Neural cell (in vitro differentiated cells): ENCODE data around the gene SLC26A11. TPM values are rescaled to one million over a fixed set of nuclear protein-coding genes. Genes with fewer than 3 reads are reported as not detected.

Experiments
- H2AFZ ChIP-seq: fragments of 200-600, 300-800 bp; sonication (generic), shearing (Covaris generic); 2 replicates; pipeline ENCODE4 v1.6.0; 2014; ENCODE audit warnings: low read depth, mild to moderate bottlenecking, antibody characterized with exemption, low read length, moderate library complexity
- H3F3A ChIP-seq: fragments of 200-600 bp; shearing (Covaris generic); 2 replicates; pipeline ENCODE4 v1.6.1; 2016; ENCODE audit warnings: mild to moderate bottlenecking, moderate library complexity, mixed read lengths, antibody characterized with exemption, low read length; ENCODE audit not compliant: insufficient read depth, poor library complexity, severe bottlenecking
- H3K27ac ChIP-seq: fragments of 200-600, 300-800 bp; sonication (generic), shearing (Covaris generic); 2 replicates; pipeline ENCODE4 v1.5.1; 2014; ENCODE audit warnings: mild to moderate bottlenecking, low read length, moderate library complexity
- H3K27me3 ChIP-seq: fragments of 300-800, 200-600 bp; sonication (generic), shearing (Covaris generic); 2 replicates; pipeline ENCODE4 v1.6.0; 2014; ENCODE audit warnings: mild to moderate bottlenecking, low read depth, low read length, moderate library complexity; ENCODE audit not compliant: insufficient read depth
- H3K36me3 ChIP-seq: fragments of 300-800, 200-600 bp; sonication (generic), shearing (Covaris generic); 2 replicates; pipeline ENCODE4 v1.5.1; 2014; ENCODE audit warnings: mild to moderate bottlenecking, antibody characterized with exemption, low read length, moderate library complexity; ENCODE audit not compliant: insufficient read depth
- H3K4me2 ChIP-seq: fragments of 300-800, 200-600 bp; sonication (generic), shearing (Covaris generic); 2 replicates; pipeline ENCODE4 v1.6.0; 2014; ENCODE audit warnings: mild to moderate bottlenecking, low read length
- H3K4me3 ChIP-seq: fragments of 300-800, 200-600 bp; sonication (generic), shearing (Covaris generic); 2 replicates; pipeline ENCODE4 v1.5.1; 2014; ENCODE audit warnings: mild to moderate bottlenecking, low read length, moderate library complexity
- H3K79me2 ChIP-seq: fragments of 200-600 bp; shearing (Covaris generic); replicated peaks from 2 replicates; pipeline ENCODE4 v1.6.0; 2014; ENCODE audit warnings: mild to moderate bottlenecking, low read length, moderate library complexity; ENCODE audit not compliant: insufficient read depth
- H3K9ac ChIP-seq: fragments of 300-800, 200-600 bp; sonication (generic), shearing (Covaris generic); 2 replicates; pipeline ENCODE4 v1.6.1; 2016; ENCODE audit warnings: mild to moderate bottlenecking, low read length, mixed read lengths
- H3K9me2 ChIP-seq: fragments of 200-600 bp; shearing (Covaris generic); 2 replicates; pipeline ENCODE4 v1.6.1; 2016; ENCODE audit warnings: mild to moderate bottlenecking, low read length, mixed read lengths; ENCODE audit not compliant: insufficient read depth
- H3K9me3 ChIP-seq: fragments of 200-600, 300-800 bp; sonication (generic), shearing (Covaris generic); 2 replicates; pipeline ENCODE4 v1.6.1; 2016; ENCODE audit warnings: mild to moderate bottlenecking, mixed run types, low read length, moderate library complexity, mixed read lengths
- H4K20me1 ChIP-seq: fragments of 200-600 bp; shearing (Covaris generic); 2 replicates; pipeline ENCODE4 v1.6.1; 2016; ENCODE audit warnings: mild to moderate bottlenecking, mixed run types; ENCODE audit not compliant: insufficient read depth
- EP300 ChIP-seq: fragments of 450-650 bp; conservative IDR thresholded peaks from 2 replicates; pipeline ENCODE4 v1.6.1; 2014; ENCODE audit warnings: antibody characterized with exemption, mild to moderate bottlenecking, moderate library complexity; ENCODE audit not compliant: poor library complexity, severe bottlenecking
- EZH2 ChIP-seq: fragments of 200-600, 300-800 bp; shearing (Covaris generic), sonication (generic); IDR thresholded peaks from 2 replicates; pipeline ENCODE4 v1.6.1; 2014; ENCODE audit warnings: antibody characterized with exemption, low read length, borderline replicate concordance, mild to moderate bottlenecking; ENCODE audit not compliant: insufficient read depth, poor library complexity, severe bottlenecking
- MXI1 ChIP-seq: fragments of 450-650 bp; conservative IDR thresholded peaks from 2 replicates; pipeline ENCODE4 v1.6.1; 2014; ENCODE audit warnings: antibody characterized with exemption, mild to moderate bottlenecking; ENCODE audit not compliant: poor library complexity, severe bottlenecking
- POLR2AphosphoS5 ChIP-seq: IDR thresholded peaks from 2 replicates; pipeline ENCODE4 v1.6.1; 2012
- RAD21 ChIP-seq: fragments of 450-650 bp; conservative IDR thresholded peaks from 2 replicates; pipeline ENCODE4 v1.6.1; 2014; ENCODE audit warnings: antibody characterized with exemption, mild to moderate bottlenecking, moderate library complexity
- SMC3 ChIP-seq: fragments of 450-650 bp; conservative IDR thresholded peaks from 2 replicates; pipeline ENCODE4 v1.6.1; 2014; ENCODE audit warnings: antibody characterized with exemption, mild to moderate bottlenecking, moderate library complexity; ENCODE audit not compliant: poor library complexity
- TAF1 ChIP-seq: IDR thresholded peaks from 2 replicates; pipeline ENCODE4 v1.6.1; 2012; ENCODE audit warnings: low read depth
- polyA plus RNA-seq: library from polyadenylated mRNA; depleted of rRNA; stranded (reverse); fragments of >200 nt; gene quantifications from 2 replicates; pipeline ENCODE4 v1.2.3, GENCODE V29; 2014
- TF ChIP-seq, protein P1 (sequence below): fragments of 450-650 bp; IDR thresholded peaks from 2 replicates; pipeline ENCODE4 v1.5.1; 2014; ENCODE audit warnings: antibody characterized with exemption, mild to moderate bottlenecking, moderate library complexity; ENCODE audit not compliant: poor library complexity, severe bottlenecking
- TF ChIP-seq, protein P2 (sequence below): IDR thresholded peaks from 2 replicates; pipeline ENCODE4 v1.6.1; 2012; ENCODE audit warnings: borderline replicate concordance

SLC26A11 gene
- polyA plus RNA-seq, 1 donor from 2014 or later: 18.6 TPM

DNA sequence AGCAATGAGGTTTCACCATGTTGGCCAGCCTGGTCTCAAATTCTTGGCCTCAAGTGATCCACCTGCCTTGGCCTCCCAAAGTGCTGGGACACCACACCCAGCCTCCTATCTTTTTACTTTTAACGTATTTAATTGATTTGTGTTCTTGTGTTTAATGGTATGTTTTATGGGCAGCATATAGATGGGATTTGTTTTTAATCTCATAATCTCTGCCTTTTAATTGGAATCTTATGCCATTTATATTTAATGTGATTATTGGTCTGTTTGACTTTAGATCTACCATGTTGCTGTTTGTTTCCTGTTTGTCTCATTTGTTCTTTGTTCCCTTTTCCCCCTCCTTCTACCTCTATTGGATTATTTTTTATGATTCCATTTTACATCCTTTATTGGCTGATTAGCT, 12.2 kb downstream of the SLC26A11 start:
- Histone ChIP-seq H3K36me3 (no peaks in the 10 kb centered on the region), H3F3A (no peaks in the 10 kb centered on the region), H3K9ac (no peak overlapping the region), H3K9me3 (no peaks in the 10 kb centered on the region), H3K27ac (no peak overlapping the region), H2AFZ (no peak overlapping the region), H3K79me2 (no peaks in the 10 kb centered on the region), H3K9me2 (no peaks in the 10 kb centered on the region), H4K20me1 (no peaks in the 10 kb centered on the region), H3K4me3 (no peak overlapping the region), H3K27me3 (no peaks in the 10 kb centered on the region), H3K4me2 (no peak overlapping the region)
- TF ChIP-seq, protein P1, sequence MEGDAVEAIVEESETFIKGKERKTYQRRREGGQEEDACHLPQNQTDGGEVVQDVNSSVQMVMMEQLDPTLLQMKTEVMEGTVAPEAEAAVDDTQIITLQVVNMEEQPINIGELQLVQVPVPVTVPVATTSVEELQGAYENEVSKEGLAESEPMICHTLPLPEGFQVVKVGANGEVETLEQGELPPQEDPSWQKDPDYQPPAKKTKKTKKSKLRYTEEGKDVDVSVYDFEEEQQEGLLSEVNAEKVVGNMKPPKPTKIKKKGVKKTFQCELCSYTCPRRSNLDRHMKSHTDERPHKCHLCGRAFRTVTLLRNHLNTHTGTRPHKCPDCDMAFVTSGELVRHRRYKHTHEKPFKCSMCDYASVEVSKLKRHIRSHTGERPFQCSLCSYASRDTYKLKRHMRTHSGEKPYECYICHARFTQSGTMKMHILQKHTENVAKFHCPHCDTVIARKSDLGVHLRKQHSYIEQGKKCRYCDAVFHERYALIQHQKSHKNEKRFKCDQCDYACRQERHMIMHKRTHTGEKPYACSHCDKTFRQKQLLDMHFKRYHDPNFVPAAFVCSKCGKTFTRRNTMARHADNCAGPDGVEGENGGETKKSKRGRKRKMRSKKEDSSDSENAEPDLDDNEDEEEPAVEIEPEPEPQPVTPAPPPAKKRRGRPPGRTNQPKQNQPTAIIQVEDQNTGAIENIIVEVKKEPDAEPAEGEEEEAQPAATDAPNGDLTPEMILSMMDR: no peak
- TF ChIP-seq RAD21: no peak
- no peak for TF ChIP-seq TAF1
- TF ChIP-seq, protein P2, sequence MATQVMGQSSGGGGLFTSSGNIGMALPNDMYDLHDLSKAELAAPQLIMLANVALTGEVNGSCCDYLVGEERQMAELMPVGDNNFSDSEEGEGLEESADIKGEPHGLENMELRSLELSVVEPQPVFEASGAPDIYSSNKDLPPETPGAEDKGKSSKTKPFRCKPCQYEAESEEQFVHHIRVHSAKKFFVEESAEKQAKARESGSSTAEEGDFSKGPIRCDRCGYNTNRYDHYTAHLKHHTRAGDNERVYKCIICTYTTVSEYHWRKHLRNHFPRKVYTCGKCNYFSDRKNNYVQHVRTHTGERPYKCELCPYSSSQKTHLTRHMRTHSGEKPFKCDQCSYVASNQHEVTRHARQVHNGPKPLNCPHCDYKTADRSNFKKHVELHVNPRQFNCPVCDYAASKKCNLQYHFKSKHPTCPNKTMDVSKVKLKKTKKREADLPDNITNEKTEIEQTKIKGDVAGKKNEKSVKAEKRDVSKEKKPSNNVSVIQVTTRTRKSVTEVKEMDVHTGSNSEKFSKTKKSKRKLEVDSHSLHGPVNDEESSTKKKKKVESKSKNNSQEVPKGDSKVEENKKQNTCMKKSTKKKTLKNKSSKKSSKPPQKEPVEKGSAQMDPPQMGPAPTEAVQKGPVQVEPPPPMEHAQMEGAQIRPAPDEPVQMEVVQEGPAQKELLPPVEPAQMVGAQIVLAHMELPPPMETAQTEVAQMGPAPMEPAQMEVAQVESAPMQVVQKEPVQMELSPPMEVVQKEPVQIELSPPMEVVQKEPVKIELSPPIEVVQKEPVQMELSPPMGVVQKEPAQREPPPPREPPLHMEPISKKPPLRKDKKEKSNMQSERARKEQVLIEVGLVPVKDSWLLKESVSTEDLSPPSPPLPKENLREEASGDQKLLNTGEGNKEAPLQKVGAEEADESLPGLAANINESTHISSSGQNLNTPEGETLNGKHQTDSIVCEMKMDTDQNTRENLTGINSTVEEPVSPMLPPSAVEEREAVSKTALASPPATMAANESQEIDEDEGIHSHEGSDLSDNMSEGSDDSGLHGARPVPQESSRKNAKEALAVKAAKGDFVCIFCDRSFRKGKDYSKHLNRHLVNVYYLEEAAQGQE: no peak
- TF ChIP-seq SMC3: no peak
- TF ChIP-seq MXI1: no peak

DNA sequence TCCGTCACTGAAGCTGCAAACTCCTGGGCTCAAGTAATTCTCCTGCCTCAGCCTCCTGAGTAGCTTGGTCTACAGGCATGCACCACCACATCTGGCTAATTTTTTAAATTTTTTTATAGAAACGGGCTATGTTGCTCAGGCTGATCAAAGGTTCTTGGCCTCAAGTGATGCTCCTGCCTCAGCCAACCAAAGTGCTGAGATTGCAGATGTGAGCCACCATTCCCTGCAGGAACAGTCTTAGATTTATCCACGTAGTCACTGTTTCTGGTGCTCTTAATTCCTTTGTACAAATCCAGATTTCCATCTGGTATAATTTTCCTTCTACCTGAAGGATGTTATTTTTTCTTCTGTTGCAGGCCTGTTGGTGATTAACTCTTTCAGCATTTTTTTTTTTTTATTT, 13.0 kb downstream of the SLC26A11 start:
- no peak overlapping the region for H2AFZ ChIP-seq
- no peak overlapping the region for H3K4me3 ChIP-seq
- H3K9ac ChIP-seq: no peak overlapping the region
- TF ChIP-seq MXI1 (no peak), RAD21 (no peak), EP300 (no peak), TAF1 (no peak), SMC3 (no peak), POLR2AphosphoS5 (no peak), EZH2 (no peak)
- TF ChIP-seq, protein P2: no peak
- TF ChIP-seq, protein P1: no peak
- no peaks in the 10 kb centered on the region for H3K79me2 ChIP-seq
- H3K36me3 ChIP-seq: no peaks in the 10 kb centered on the region
- no peaks in the 10 kb centered on the region for H3F3A ChIP-seq
- no peaks in the 10 kb centered on the region for H3K9me3 ChIP-seq
- H3K27me3 ChIP-seq: no peaks in the 10 kb centered on the region
- H4K20me1 ChIP-seq: no peaks in the 10 kb centered on the region
- no peaks in the 10 kb centered on the region for H3K9me2 ChIP-seq
- H3K27ac ChIP-seq: no peak overlapping the region
- no peak overlapping the region for H3K4me2 ChIP-seq
